HL-60 (cell line): ENCODE data around the gene KRTAP5-8.
"Not testable (repeated sequence)": the region's sequence is repeated elsewhere in the genome, so short reads cannot be mapped to it uniquely, and the experiment has no call there.

Experiments
- GABPA ChIP-seq: IDR thresholded peaks from 2 replicates; pipeline ENCODE4 v1.6.1; 2012; ENCODE audit warnings: low read depth
- POLR2AphosphoS5 ChIP-seq: IDR thresholded peaks from 2 replicates; pipeline ENCODE4 v1.6.1; 2012; ENCODE audit warnings: low read depth
- TF ChIP-seq, protein P1 (sequence below): IDR thresholded peaks from one replicate; pipeline ENCODE4 v1.5.1; 2011; ENCODE audit warnings: low read length, control low read depth, inconsistent platforms; ENCODE audit not compliant: insufficient read depth
- TF ChIP-seq, protein P2 (sequence below): IDR thresholded peaks from 2 replicates; pipeline ENCODE4 v1.6.1; 2012; ENCODE audit warnings: low read depth; ENCODE audit not compliant: insufficient replicate concordance

DNA sequence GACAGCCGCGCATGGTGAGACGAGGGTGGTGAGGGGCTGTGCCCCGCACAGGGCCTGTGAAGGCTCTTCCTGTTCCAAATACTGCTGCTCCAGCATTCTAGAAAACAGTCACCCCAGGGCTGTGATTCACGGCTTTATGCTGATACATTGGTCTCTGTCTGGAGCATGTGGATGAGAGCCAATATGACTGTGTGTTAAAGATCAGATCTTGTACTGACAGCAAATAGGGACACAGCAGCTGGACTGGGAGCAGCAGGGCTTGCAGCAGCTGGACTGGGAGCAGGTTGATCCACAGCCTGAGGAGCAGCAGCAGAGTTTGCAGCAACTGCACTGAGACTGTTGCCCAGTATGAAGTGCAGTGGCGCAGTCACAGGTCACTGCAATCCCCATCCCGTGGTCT is 41.7 kb downstream of the KRTAP5-8 start:
- TF ChIP-seq, protein P1, sequence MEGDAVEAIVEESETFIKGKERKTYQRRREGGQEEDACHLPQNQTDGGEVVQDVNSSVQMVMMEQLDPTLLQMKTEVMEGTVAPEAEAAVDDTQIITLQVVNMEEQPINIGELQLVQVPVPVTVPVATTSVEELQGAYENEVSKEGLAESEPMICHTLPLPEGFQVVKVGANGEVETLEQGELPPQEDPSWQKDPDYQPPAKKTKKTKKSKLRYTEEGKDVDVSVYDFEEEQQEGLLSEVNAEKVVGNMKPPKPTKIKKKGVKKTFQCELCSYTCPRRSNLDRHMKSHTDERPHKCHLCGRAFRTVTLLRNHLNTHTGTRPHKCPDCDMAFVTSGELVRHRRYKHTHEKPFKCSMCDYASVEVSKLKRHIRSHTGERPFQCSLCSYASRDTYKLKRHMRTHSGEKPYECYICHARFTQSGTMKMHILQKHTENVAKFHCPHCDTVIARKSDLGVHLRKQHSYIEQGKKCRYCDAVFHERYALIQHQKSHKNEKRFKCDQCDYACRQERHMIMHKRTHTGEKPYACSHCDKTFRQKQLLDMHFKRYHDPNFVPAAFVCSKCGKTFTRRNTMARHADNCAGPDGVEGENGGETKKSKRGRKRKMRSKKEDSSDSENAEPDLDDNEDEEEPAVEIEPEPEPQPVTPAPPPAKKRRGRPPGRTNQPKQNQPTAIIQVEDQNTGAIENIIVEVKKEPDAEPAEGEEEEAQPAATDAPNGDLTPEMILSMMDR = not testable (repeated sequence)
- TF ChIP-seq, protein P2, sequence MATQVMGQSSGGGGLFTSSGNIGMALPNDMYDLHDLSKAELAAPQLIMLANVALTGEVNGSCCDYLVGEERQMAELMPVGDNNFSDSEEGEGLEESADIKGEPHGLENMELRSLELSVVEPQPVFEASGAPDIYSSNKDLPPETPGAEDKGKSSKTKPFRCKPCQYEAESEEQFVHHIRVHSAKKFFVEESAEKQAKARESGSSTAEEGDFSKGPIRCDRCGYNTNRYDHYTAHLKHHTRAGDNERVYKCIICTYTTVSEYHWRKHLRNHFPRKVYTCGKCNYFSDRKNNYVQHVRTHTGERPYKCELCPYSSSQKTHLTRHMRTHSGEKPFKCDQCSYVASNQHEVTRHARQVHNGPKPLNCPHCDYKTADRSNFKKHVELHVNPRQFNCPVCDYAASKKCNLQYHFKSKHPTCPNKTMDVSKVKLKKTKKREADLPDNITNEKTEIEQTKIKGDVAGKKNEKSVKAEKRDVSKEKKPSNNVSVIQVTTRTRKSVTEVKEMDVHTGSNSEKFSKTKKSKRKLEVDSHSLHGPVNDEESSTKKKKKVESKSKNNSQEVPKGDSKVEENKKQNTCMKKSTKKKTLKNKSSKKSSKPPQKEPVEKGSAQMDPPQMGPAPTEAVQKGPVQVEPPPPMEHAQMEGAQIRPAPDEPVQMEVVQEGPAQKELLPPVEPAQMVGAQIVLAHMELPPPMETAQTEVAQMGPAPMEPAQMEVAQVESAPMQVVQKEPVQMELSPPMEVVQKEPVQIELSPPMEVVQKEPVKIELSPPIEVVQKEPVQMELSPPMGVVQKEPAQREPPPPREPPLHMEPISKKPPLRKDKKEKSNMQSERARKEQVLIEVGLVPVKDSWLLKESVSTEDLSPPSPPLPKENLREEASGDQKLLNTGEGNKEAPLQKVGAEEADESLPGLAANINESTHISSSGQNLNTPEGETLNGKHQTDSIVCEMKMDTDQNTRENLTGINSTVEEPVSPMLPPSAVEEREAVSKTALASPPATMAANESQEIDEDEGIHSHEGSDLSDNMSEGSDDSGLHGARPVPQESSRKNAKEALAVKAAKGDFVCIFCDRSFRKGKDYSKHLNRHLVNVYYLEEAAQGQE = not testable (repeated sequence)
- not testable (repeated sequence) for TF ChIP-seq POLR2AphosphoS5, GABPA
